Activated CD8-positive, alpha-beta memory T cell treated with anti-CD3 and anti-CD28 coated beads for 4 hours (primary cell): ENCODE results near the gene RPS6KA5.
"Not testable (repeated sequence)": the region's sequence is repeated elsewhere in the genome, so short reads cannot be mapped to it uniquely, and the experiment has no call there.

Experiments used
- DNase-seq, 2 donors: peaks; one replicate each; pipeline ENCODE4 v3.0.0-alpha.2; 2020; ENCODE audit warnings: low read depth in 2 of 2

The RPS6KA5 gene

GRCh38 chr14:90940318-90940962 lies 120.0 kb downstream of the RPS6KA5 start:
- DNase-seq: no peak

- not testable (repeated sequence) for DNase-seq
Observed at GRCh38 chr14:90939252-90939795, 121.1 kb downstream of the RPS6KA5 start.

DNA sequence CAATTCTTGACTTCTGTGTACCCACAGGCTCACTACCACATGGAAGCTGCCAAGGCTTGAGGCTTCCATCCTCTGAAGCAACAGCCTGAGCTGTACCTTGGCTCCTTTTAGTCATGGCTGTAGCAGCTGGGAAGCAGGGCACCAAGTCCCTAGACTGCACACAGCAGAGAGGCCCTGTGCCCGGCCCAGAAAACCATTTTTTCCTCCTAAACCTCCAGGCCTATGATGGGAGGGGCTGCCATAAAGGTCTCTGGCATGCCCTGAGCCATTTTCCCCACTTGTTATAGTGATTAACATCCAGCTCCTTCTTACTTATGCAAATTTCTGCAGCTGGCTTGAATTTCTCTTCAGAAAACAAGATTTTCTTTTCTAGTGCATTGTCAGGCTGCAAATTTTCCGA lies 121.8 kb downstream of the RPS6KA5 start:
- no peak for DNase-seq

- no peak for DNase-seq
Observed at GRCh38 chr14:90936757-90937440, 123.5 kb downstream of the RPS6KA5 start.

GRCh38 chr14:90924621-90925340 lies 135.7 kb downstream of the RPS6KA5 start:
- DNase-seq: no peak

DNA sequence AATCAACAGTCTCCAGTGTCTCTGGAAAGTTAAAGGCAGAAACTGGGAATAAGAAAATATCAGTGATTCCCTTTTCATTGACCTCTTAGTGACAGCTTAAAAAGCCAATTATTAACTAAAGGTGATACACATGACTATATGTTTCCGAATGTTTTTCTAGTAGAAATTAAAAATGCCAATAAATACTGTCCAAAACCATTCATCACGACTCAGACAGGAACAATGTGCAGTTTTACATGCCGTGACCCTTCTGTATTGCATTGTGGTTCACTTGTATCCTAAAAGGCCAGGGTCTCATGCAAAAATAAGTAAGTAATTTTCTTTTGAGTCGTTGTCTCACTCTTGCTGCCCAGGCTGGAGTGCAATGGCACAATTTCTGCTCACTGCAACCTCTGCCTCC lies 138.3 kb downstream of the RPS6KA5 start:
- no peak for DNase-seq

GRCh38 chr14:90911121-90911520 lies 149.3 kb downstream of the RPS6KA5 start:
- no peak for DNase-seq

DNA sequence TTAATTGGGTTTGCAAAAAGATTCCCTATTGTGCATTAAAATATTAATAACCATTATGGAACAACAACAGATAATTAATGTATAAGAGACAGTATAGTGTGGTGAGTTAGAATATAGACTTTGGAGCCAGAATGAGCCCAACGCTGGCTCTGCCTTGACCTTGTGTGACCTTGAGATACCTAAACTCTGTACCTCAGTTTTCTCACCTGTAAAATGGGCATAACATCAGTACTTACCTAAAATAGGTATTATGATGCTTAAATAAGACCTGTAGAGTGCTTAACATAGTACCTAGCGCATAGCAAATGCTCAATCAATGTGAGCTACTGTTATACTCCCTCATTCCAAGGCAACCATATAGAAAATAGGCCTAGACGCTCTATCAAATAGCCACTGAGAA lies 153.3 kb downstream of the RPS6KA5 start:
- DNase-seq: no peak

GRCh38 chr14:90905531-90905930 lies 154.9 kb downstream of the RPS6KA5 start:
- no peak for DNase-seq

- peak; percentile 6 to 32 for DNase-seq
Observed at GRCh38 chr14:90903101-90903500, 157.3 kb downstream of the RPS6KA5 start.

DNA sequence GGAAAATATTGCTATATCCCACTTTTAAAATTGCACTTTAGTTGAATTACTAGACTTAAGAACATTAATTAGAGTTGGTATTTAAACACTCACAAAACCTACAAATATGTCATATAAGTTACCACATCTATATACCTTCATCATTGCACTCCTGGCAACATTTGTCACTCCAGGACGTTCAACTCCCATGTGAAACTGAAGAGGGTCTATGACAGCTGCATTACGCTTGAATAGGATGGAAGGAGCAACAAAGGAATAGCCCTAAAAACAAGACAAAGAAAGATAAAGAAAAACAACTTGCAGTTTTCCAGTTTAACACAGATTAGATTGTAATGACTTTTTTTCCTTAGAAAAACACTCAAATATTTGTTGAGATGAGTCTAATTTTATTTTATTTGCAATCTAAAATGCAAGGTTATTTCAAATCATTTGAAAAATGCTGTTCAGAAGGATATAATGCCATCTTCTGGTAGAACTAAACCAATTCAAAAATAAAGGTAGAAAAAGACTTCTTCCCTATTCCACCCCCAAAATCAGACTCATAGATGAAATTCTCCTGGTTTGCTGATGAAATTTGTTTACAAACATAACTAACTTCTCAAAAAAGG lies 159.9 kb downstream of the RPS6KA5 start:
- DNase-seq: no peak

DNA sequence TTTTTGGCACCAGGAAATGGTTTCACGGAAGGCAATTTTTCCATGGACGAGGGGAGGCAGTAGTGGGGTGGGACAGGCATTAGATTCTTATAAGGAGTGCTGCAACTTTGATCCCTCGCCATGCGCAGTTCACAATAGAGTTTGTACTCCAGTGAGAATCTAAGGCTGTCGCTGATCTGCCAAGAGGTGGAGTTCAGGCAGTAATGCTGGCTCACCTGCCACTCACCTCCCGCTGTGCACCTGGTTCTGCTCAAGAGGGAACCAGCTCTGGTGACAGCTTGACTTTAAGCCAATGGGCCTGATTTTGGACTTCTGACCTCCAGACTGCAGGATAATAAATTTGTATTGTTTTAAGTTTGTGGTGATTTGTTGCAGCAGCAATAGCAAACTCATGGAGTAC lies 163.4 kb downstream of the RPS6KA5 start:
- DNase-seq: no peak

- DNase-seq: no peak
Observed at GRCh38 chr14:90894241-90894640, 166.2 kb downstream of the RPS6KA5 start.

DNA sequence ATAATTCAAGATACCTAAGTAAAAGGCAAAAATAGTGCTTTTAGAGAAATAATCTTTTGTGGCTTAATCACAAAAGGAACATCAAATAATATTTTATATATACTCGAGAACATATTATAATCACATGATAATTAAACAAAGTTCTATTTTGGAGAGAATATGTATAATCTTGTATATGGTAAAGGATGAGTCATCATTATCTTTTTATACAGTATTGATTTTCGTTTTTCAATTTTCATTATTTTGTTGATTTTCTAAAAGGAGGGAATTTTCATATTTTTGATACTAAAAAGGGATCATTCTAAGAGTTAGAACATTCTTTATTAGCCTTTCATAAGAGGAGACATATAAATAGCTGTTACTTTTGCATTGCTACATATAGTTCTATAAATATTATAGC lies 166.9 kb downstream of the RPS6KA5 start:
- DNase-seq: no peak

GRCh38 chr14:90892970-90893369 lies 167.5 kb downstream of the RPS6KA5 start:
- DNase-seq: no peak

DNA sequence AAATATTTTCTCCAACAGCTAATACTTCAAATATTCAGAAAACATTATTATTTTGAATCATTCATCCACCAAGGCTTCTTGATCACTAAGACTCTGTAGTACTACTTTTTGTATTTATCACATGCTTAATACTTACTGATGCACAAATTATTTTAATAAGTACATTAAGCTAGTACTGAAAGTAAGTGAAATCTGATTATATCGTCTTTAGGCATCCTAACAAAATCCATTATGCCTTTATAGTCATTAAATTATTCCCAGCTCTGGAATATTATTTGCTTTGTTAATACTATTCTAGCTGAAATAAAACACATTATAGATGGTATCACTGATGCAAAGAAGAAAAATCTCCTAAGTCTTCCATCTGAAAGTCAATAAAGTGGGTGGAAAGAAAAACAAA lies 169.1 kb downstream of the RPS6KA5 start:
- DNase-seq: no peak

- DNase-seq: no peak
Observed at GRCh38 chr14:90890322-90891020, 170.0 kb downstream of the RPS6KA5 start.

DNA sequence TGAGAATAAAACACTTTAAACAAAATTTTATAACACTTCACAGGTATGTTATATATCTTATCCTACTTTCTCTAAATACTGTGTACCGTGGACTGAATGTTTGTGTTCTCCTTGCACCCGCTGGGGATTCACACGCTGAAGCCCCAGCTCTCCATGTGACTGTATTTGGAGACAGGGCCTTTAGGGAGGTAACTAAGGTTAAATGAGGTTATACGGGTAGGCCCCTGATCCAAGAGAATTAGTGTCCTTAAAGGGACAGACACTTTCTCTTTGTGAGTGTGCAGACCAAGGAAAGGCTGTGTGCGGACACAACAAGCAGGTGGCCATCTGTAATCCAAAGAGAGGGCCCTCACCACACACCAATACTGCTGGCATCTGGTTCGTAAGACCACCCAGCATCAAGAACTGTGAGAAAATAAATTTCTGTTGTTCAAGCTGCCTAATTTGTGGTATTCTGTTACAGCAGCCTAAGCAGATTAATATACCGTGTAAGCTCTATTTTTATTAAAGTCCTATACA lies 174.1 kb downstream of the RPS6KA5 start:
- no peak for DNase-seq

DNA sequence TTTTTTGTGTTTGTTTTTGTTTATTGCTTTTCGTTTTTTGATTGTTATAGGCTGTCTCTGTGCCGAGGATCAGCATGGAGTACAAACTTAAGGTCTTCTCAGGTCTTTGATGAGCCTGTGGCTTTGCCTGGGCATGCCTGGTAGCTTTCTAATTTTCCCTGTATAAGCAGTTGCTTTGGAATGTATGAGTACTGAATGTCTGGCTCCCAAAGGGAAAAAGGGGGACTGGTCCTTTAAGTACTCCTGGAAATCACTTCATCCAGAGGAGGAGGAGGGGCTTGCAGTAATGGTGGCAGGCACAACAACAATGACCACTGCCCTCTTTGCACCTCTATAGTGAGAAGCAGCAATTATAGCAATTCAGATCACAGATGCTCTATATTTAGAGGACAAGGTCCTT lies 176.7 kb downstream of the RPS6KA5 start:
- no peak for DNase-seq

GRCh38 chr14:90883197-90883596 lies 177.2 kb downstream of the RPS6KA5 start:
- DNase-seq: no peak

DNA sequence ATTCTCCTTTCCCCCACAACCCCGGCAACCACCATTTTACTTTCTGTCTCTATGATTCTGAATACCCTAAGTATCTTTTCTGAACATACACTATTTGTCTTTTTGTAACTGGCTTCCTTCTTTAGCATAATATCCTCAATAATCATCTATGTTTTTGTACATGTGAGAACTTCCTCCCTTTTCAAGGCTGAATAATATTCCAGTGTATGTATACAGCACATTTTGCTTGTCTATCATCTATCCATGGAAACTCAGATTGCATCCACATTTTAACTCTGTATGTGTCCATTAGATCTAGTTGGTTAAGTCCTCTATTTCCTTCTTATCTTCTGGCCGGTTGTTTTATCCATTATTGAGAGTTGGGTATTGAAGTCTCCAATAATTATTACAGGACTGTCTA lies 180.2 kb downstream of the RPS6KA5 start:
- DNase-seq: no peak
